ENCODE data around the gene UNC5B.

UNC5B gene

DNA sequence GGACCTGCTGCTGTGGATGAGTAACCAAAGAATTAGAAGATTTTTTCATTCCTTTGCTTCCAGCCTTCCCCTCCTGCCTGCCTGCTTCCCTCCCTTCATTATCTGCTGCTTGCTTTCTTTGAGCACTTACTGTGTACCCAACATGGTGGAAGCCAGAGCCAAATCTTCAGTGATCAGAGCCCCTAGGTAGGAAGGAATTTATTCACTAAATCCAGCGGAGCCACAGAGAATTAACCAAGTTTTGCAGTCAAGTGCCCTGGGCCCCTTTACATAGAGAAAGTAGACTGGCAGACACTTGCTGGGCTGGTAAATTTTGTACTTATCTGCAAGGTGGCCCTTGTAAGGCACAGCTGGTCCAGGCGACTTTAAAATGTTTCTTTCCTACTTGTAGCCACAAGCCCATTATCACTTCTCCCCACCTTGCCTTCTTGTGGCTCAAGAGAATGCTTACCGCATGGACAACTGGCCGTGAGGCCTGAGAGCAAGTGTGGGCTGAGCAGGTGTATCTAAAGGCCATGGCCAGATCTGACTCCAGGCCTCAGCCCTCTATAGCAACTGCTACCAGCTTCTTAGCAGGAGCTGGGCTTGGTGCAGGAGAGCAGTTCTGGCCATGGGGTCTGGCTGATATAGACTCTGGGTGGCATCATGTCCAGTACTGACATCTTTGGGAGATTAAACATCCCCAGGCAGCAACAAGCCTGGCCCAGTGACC is 11.1 kb downstream of the UNC5B start:
- H3K36me3 ChIP-seq (ENCODE audit: control insufficient read depth, insufficient read depth, low read length): peaks cover 47% of the 10 kb centered on the region
- peaks cover 52% of the 10 kb centered on the region for H3K4me1 ChIP-seq (ENCODE audit: control insufficient read depth, insufficient read depth, low read length, poor library complexity, severe bottlenecking)
- 90 to 100% methylated on average over 1 to 3 of the region's 4 CpGs for WGBS, 2 experiments (ENCODE audit: insufficient coverage in 2 of 2)
- peak overlapping the region; percentile 36 for H3K27ac ChIP-seq (ENCODE audit: low read depth, low read length, severe bottlenecking)
- H3K4me3 ChIP-seq (ENCODE audit: extremely low read depth, insufficient read depth, low read length, poor library complexity, severe bottlenecking): no peak overlapping the region
- H3K9me3 ChIP-seq (ENCODE audit: control insufficient read depth, low read length): no peaks in the 10 kb centered on the region

DNA sequence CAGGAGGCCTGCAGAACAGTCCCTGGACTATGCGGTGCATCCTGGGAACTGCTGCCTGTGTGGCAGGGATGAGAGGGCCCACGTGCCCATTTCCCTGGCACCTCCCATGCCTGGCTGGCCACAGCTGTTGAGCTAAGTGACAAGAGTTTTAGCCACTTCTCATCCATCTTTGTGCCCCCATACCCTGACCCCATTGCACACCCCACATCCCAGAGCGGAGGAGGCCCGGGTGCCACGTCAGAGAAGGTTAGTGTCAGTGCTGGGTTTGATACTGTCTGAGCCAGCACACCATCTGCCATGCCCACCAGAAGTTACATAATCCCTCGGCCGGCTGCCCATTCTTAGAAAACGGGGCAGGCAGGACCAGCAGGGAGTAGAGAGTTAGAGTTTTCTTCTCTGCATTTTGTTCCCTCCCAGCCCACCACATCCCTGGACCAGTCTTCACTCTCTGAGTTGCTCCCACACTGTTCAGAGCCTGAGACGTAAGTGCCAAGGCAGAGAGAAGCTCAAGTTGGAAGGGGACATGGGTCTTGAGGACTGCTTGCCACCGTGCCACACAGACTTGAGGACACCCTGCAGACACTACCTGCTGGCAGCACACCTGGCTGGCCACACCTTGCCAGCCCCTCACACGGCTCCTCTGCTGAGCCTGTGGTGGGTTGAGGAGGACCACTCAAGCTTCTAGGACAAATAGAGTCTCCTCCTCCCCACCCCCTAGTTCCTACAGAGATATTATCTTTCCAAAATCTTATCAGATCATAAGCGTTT is 13.1 kb downstream of the UNC5B start:
- Histone ChIP-seq H3K9me3 (ENCODE audit: control insufficient read depth, low read length) (no peaks in the 10 kb centered on the region), H3K27ac (ENCODE audit: low read depth, low read length, severe bottlenecking) (no peak overlapping the region), H3K4me1 (ENCODE audit: control insufficient read depth, insufficient read depth, low read length, poor library complexity, severe bottlenecking) (peaks cover 58% of the 10 kb centered on the region), H3K4me3 (ENCODE audit: extremely low read depth, insufficient read depth, low read length, poor library complexity, severe bottlenecking) (no peak overlapping the region), H3K36me3 (ENCODE audit: control insufficient read depth, insufficient read depth, low read length) (peaks cover 30% of the 10 kb centered on the region)
- WGBS, 2 experiments (ENCODE audit: insufficient coverage in 2 of 2): 96 to 100% methylated on average over 6 to 7 of the region's 12 CpGs

- Histone ChIP-seq H3K36me3 (ENCODE audit: control insufficient read depth, insufficient read depth, low read length) (peaks cover 23% of the 10 kb centered on the region), H3K9me3 (ENCODE audit: control insufficient read depth, low read length) (no peaks in the 10 kb centered on the region), H3K27ac (ENCODE audit: low read depth, low read length, severe bottlenecking) (peak overlapping the region; percentile 52), H3K4me3 (ENCODE audit: extremely low read depth, insufficient read depth, low read length, poor library complexity, severe bottlenecking) (no peak overlapping the region), H3K4me1 (ENCODE audit: control insufficient read depth, insufficient read depth, low read length, poor library complexity, severe bottlenecking) (peaks cover 53% of the 10 kb centered on the region)
- 70 to 80% methylated on average over 7 to 9 of the region's 16 CpGs for WGBS, 2 experiments (ENCODE audit: insufficient coverage in 2 of 2)
Measured at GRCh38 chr10:71228875-71229675, 16.7 kb downstream of the UNC5B start.

GRCh38 chr10:71229726-71230655 is 17.6 kb downstream of the UNC5B start:
- Histone ChIP-seq H3K9me3 (ENCODE audit: control insufficient read depth, low read length) (no peaks in the 10 kb centered on the region), H3K4me3 (ENCODE audit: extremely low read depth, insufficient read depth, low read length, poor library complexity, severe bottlenecking) (no peak overlapping the region), H3K36me3 (ENCODE audit: control insufficient read depth, insufficient read depth, low read length) (peaks cover 17% of the 10 kb centered on the region), H3K4me1 (ENCODE audit: control insufficient read depth, insufficient read depth, low read length, poor library complexity, severe bottlenecking) (peaks cover 61% of the 10 kb centered on the region), H3K27ac (ENCODE audit: low read depth, low read length, severe bottlenecking) (peak overlapping the region; percentile 52)
- WGBS, 2 experiments (ENCODE audit: insufficient coverage in 2 of 2): 87 to 88% methylated on average over 7 to 8 of the region's 11 CpGs

- Histone ChIP-seq H3K9me3 (ENCODE audit: control insufficient read depth, low read length) (no peaks in the 10 kb centered on the region), H3K4me1 (ENCODE audit: control insufficient read depth, insufficient read depth, low read length, poor library complexity, severe bottlenecking) (peaks cover 68% of the 10 kb centered on the region), H3K4me3 (ENCODE audit: extremely low read depth, insufficient read depth, low read length, poor library complexity, severe bottlenecking) (no peak overlapping the region), H3K36me3 (ENCODE audit: control insufficient read depth, insufficient read depth, low read length) (peaks cover 10% of the 10 kb centered on the region), H3K27ac (ENCODE audit: low read depth, low read length, severe bottlenecking) (no peak overlapping the region)
- WGBS, 2 experiments (ENCODE audit: insufficient coverage in 2 of 2): no CpG with 5 or more reads among the region's 1 CpG
Measured at GRCh38 chr10:71230656-71231025, 18.3 kb downstream of the UNC5B start.

GRCh38 chr10:71231206-71231605 is 18.8 kb downstream of the UNC5B start:
- H3K4me1 ChIP-seq (ENCODE audit: control insufficient read depth, insufficient read depth, low read length, poor library complexity, severe bottlenecking): peaks cover 73% of the 10 kb centered on the region

GRCh38 chr10:71232089-71232998 is 20.0 kb downstream of the UNC5B start:
- H3K4me1 ChIP-seq (ENCODE audit: control insufficient read depth, insufficient read depth, low read length, poor library complexity, severe bottlenecking): peaks cover 84% of the 10 kb centered on the region

More at GRCh38 chr10:71231206-71231605, 18.8 kb downstream of the UNC5B start:
- H3K36me3 ChIP-seq (ENCODE audit: control insufficient read depth, insufficient read depth, low read length): peaks cover 8% of the 10 kb centered on the region
- H3K27ac ChIP-seq (ENCODE audit: low read depth, low read length, severe bottlenecking): no peak overlapping the region
- H3K9me3 ChIP-seq (ENCODE audit: control insufficient read depth, low read length): no peaks in the 10 kb centered on the region
- 80 to 83% methylated on average over 9 of the region's 11 CpGs for WGBS, 2 experiments (ENCODE audit: insufficient coverage in 2 of 2)
- H3K4me3 ChIP-seq (ENCODE audit: extremely low read depth, insufficient read depth, low read length, poor library complexity, severe bottlenecking): no peak overlapping the region

GRCh38 chr10:71233482-71233892 is 21.1 kb downstream of the UNC5B start:
- no peaks in the 10 kb centered on the region for H3K9me3 ChIP-seq (ENCODE audit: control insufficient read depth, low read length)
- peaks cover 91% of the 10 kb centered on the region for H3K4me1 ChIP-seq (ENCODE audit: control insufficient read depth, insufficient read depth, low read length, poor library complexity, severe bottlenecking)
- H3K27ac ChIP-seq (ENCODE audit: low read depth, low read length, severe bottlenecking): peak overlapping the region; percentile 97
- no peak overlapping the region for H3K4me3 ChIP-seq (ENCODE audit: extremely low read depth, insufficient read depth, low read length, poor library complexity, severe bottlenecking)
- 63 to 90% methylated on average over 1 to 3 of the region's 3 CpGs for WGBS, 2 experiments (ENCODE audit: insufficient coverage in 2 of 2)
- H3K36me3 ChIP-seq (ENCODE audit: control insufficient read depth, insufficient read depth, low read length): peaks cover 4% of the 10 kb centered on the region

More at GRCh38 chr10:71232089-71232998, 20.0 kb downstream of the UNC5B start:
- 83 to 87% methylated on average over 8 to 9 of the region's 13 CpGs for WGBS, 2 experiments (ENCODE audit: insufficient coverage in 2 of 2)
- no peak overlapping the region for H3K27ac ChIP-seq (ENCODE audit: low read depth, low read length, severe bottlenecking)
- H3K9me3 ChIP-seq (ENCODE audit: control insufficient read depth, low read length): no peaks in the 10 kb centered on the region
- peaks cover 4% of the 10 kb centered on the region for H3K36me3 ChIP-seq (ENCODE audit: control insufficient read depth, insufficient read depth, low read length)
- H3K4me3 ChIP-seq (ENCODE audit: extremely low read depth, insufficient read depth, low read length, poor library complexity, severe bottlenecking): no peak overlapping the region
